ENCODE measurements around the gene TACSTD2.
"Not testable (repeated sequence)": the region's sequence is repeated elsewhere in the genome, so short reads cannot be mapped to it uniquely, and the experiment has no call there.

TACSTD2 gene

GRCh38 chr1:58551186-58552140, 25.6 kb downstream of the TACSTD2 start:
- no peak overlapping the region for H3K9ac ChIP-seq (ENCODE audit: low read length)

GRCh38 chr1:58549291-58549690, 27.8 kb downstream of the TACSTD2 start:
- not testable (repeated sequence) for H3K27me3 ChIP-seq (ENCODE audit: control insufficient read depth, insufficient read depth, low read length); H3K9me3 ChIP-seq (ENCODE audit: control insufficient read depth, low read length); H3K4me3 ChIP-seq (ENCODE audit: low read length); H3K36me3 ChIP-seq (ENCODE audit: control insufficient read depth, insufficient read depth, low read length); H3K9ac ChIP-seq (ENCODE audit: low read length)
- peaks cover 18% of the 10 kb centered on the region for H3K4me1 ChIP-seq (ENCODE audit: control insufficient read depth, insufficient read depth, low read length)

More at GRCh38 chr1:58551186-58552140, 25.6 kb downstream of the TACSTD2 start:
- Histone ChIP-seq H3K27me3 (ENCODE audit: control insufficient read depth, insufficient read depth, low read length) (no peaks in the 10 kb centered on the region), H3K4me1 (ENCODE audit: control insufficient read depth, insufficient read depth, low read length) (peaks cover 5% of the 10 kb centered on the region), H3K9me3 (ENCODE audit: control insufficient read depth, low read length) (no peaks in the 10 kb centered on the region), H3K36me3 (ENCODE audit: control insufficient read depth, insufficient read depth, low read length) (no peaks in the 10 kb centered on the region), H3K4me3 (ENCODE audit: low read length) (no peak overlapping the region)

GRCh38 chr1:58548371-58548770, 28.7 kb downstream of the TACSTD2 start:
- Histone ChIP-seq H3K9me3 (ENCODE audit: control insufficient read depth, low read length) (no peaks in the 10 kb centered on the region), H3K4me3 (ENCODE audit: low read length) (no peak overlapping the region), H3K9ac (ENCODE audit: low read length) (no peak overlapping the region), H3K36me3 (ENCODE audit: control insufficient read depth, insufficient read depth, low read length) (no peaks in the 10 kb centered on the region), H3K27me3 (ENCODE audit: control insufficient read depth, insufficient read depth, low read length) (no peaks in the 10 kb centered on the region), H3K4me1 (ENCODE audit: control insufficient read depth, insufficient read depth, low read length) (peaks cover 18% of the 10 kb centered on the region)

- H3K9ac ChIP-seq (ENCODE audit: low read length), result peak within 1 kb of the TSS; percentile 89
- no peaks in the 10 kb centered on the region for H3K27me3 ChIP-seq (ENCODE audit: control insufficient read depth, insufficient read depth, low read length)
- peak within 1 kb of the TSS; percentile 14 for H3K4me3 ChIP-seq (ENCODE audit: low read length)
- H3K36me3 ChIP-seq (ENCODE audit: control insufficient read depth, insufficient read depth, low read length), result no peaks in the 10 kb centered on the region
- no peaks in the 10 kb centered on the region for H3K9me3 ChIP-seq (ENCODE audit: control insufficient read depth, low read length)
- peaks cover 18% of the 10 kb centered on the region for H3K4me1 ChIP-seq (ENCODE audit: control insufficient read depth, insufficient read depth, low read length)
Measured at GRCh38 chr1:58546520-58547308, 30.3 kb downstream of the TACSTD2 start, which contains the start of gene OMA1. OMA1 (minus strand) TSS chr1:58546726; CDS start chr1:58539294, 7,432 bp downstream.

- Histone ChIP-seq H3K4me1 (ENCODE audit: control insufficient read depth, insufficient read depth, low read length) (peaks cover 18% of the 10 kb centered on the region), H3K9ac (ENCODE audit: low read length) (peak overlapping the region; percentile 89), H3K27me3 (ENCODE audit: control insufficient read depth, insufficient read depth, low read length) (no peaks in the 10 kb centered on the region), H3K9me3 (ENCODE audit: control insufficient read depth, low read length) (no peaks in the 10 kb centered on the region), H3K4me3 (ENCODE audit: low read length) (peak overlapping the region; percentile 14), H3K36me3 (ENCODE audit: control insufficient read depth, insufficient read depth, low read length) (no peaks in the 10 kb centered on the region)
Measured at GRCh38 chr1:58545591-58546519, 31.2 kb downstream of the TACSTD2 start.

GRCh38 chr1:58543260-58543659, 33.8 kb downstream of the TACSTD2 start:
- no peak overlapping the region for H3K9ac ChIP-seq (ENCODE audit: low read length)
- H3K36me3 ChIP-seq (ENCODE audit: control insufficient read depth, insufficient read depth, low read length), result no peaks in the 10 kb centered on the region
- no peaks in the 10 kb centered on the region for H3K27me3 ChIP-seq (ENCODE audit: control insufficient read depth, insufficient read depth, low read length)
- no peaks in the 10 kb centered on the region for H3K9me3 ChIP-seq (ENCODE audit: control insufficient read depth, low read length)
- H3K4me3 ChIP-seq (ENCODE audit: low read length), result no peak overlapping the region
- H3K4me1 ChIP-seq (ENCODE audit: control insufficient read depth, insufficient read depth, low read length), result peaks cover 33% of the 10 kb centered on the region

- H3K9me3 ChIP-seq (ENCODE audit: control insufficient read depth, low read length), result no peaks in the 10 kb centered on the region
Measured at GRCh38 chr1:58539553-58539952, 37.5 kb downstream of the TACSTD2 start.

GRCh38 chr1:58538821-58539220, 38.2 kb downstream of the TACSTD2 start:
- H3K4me1 ChIP-seq (ENCODE audit: control insufficient read depth, insufficient read depth, low read length), result peaks cover 16% of the 10 kb centered on the region
- H3K9ac ChIP-seq (ENCODE audit: low read length), result no peak overlapping the region
- no peak overlapping the region for H3K4me3 ChIP-seq (ENCODE audit: low read length)
- H3K36me3 ChIP-seq (ENCODE audit: control insufficient read depth, insufficient read depth, low read length), result no peaks in the 10 kb centered on the region
- H3K9me3 ChIP-seq (ENCODE audit: control insufficient read depth, low read length), result no peaks in the 10 kb centered on the region
- H3K27me3 ChIP-seq (ENCODE audit: control insufficient read depth, insufficient read depth, low read length), result no peaks in the 10 kb centered on the region

More at GRCh38 chr1:58539553-58539952, 37.5 kb downstream of the TACSTD2 start:
- Histone ChIP-seq H3K4me3 (ENCODE audit: low read length) (no peak overlapping the region), H3K9ac (ENCODE audit: low read length) (no peak overlapping the region), H3K36me3 (ENCODE audit: control insufficient read depth, insufficient read depth, low read length) (no peaks in the 10 kb centered on the region), H3K4me1 (ENCODE audit: control insufficient read depth, insufficient read depth, low read length) (peaks cover 16% of the 10 kb centered on the region), H3K27me3 (ENCODE audit: control insufficient read depth, insufficient read depth, low read length) (no peaks in the 10 kb centered on the region)

- not testable (repeated sequence) for H3K4me1 ChIP-seq (ENCODE audit: control insufficient read depth, insufficient read depth, low read length); H3K4me3 ChIP-seq (ENCODE audit: low read length); H3K9ac ChIP-seq (ENCODE audit: low read length); H3K36me3 ChIP-seq (ENCODE audit: control insufficient read depth, insufficient read depth, low read length); H3K9me3 ChIP-seq (ENCODE audit: control insufficient read depth, low read length); H3K27me3 ChIP-seq (ENCODE audit: control insufficient read depth, insufficient read depth, low read length)
Measured at GRCh38 chr1:58531842-58532241, 45.2 kb downstream of the TACSTD2 start.

GRCh38 chr1:58529284-58529683, 47.8 kb downstream of the TACSTD2 start:
- no peaks in the 10 kb centered on the region for H3K36me3 ChIP-seq (ENCODE audit: control insufficient read depth, insufficient read depth, low read length)

GRCh38 chr1:58528518-58528917, 48.5 kb downstream of the TACSTD2 start:
- no peaks in the 10 kb centered on the region for H3K9me3 ChIP-seq (ENCODE audit: control insufficient read depth, low read length)
- H3K4me1 ChIP-seq (ENCODE audit: control insufficient read depth, insufficient read depth, low read length), result no peaks in the 10 kb centered on the region
- no peaks in the 10 kb centered on the region for H3K27me3 ChIP-seq (ENCODE audit: control insufficient read depth, insufficient read depth, low read length)
- no peaks in the 10 kb centered on the region for H3K36me3 ChIP-seq (ENCODE audit: control insufficient read depth, insufficient read depth, low read length)
- no peak overlapping the region for H3K9ac ChIP-seq (ENCODE audit: low read length)
- H3K4me3 ChIP-seq (ENCODE audit: low read length), result no peak overlapping the region

More at GRCh38 chr1:58529284-58529683, 47.8 kb downstream of the TACSTD2 start:
- no peaks in the 10 kb centered on the region for H3K4me1 ChIP-seq (ENCODE audit: control insufficient read depth, insufficient read depth, low read length)
- no peaks in the 10 kb centered on the region for H3K9me3 ChIP-seq (ENCODE audit: control insufficient read depth, low read length)
- H3K9ac ChIP-seq (ENCODE audit: low read length), result no peak overlapping the region
- no peak overlapping the region for H3K4me3 ChIP-seq (ENCODE audit: low read length)
- no peaks in the 10 kb centered on the region for H3K27me3 ChIP-seq (ENCODE audit: control insufficient read depth, insufficient read depth, low read length)
